Esophagus squamous epithelium (tissue), 5 donors: ENCODE results near the gene CNST. TPM values are rescaled to one million over a fixed set of nuclear protein-coding genes. Genes with fewer than 3 reads are reported as not detected.

Experiments
- DNase-seq: peaks from one replicate; lab custom pipeline; 2025; lab: John Stamatoyannopoulos, UW
- H3K27ac ChIP-seq, 4 donors: fragments of 200-600 bp; sonication (generic); one replicate each; pipeline ENCODE4 v1.5.1; 2016 to 2019; ENCODE audit warnings: mild to moderate bottlenecking in 1 of 4
- H3K27me3 ChIP-seq, 4 donors: fragments of 200-600 bp; sonication (generic); 1 replicate in 3 of 4; 2 replicates in 1 of 4; pipeline versions ENCODE4 v1.5.1 to v1.6.0; 2017 to 2021; ENCODE audit warnings: antibody characterized with exemption in 1 of 4
- H3K36me3 ChIP-seq, 3 donors: fragments of 200-600 bp; sonication (generic); one replicate each; pipeline ENCODE4 v1.5.1; 2016 to 2019
- H3K4me1 ChIP-seq, 3 donors: fragments of 200-600 bp; sonication (generic); one replicate each; pipeline ENCODE4 v1.5.1; 2017 to 2019
- H3K4me3 ChIP-seq, 4 donors: fragments of 200-600 bp; sonication (generic); 1 replicate in 3 of 4; 2 replicates in 1 of 4; pipeline ENCODE4 v1.5.1; 2016 to 2019; ENCODE audit warnings: mild to moderate bottlenecking in 2 of 4, moderate library complexity in 1 of 4
- H3K9me3 ChIP-seq, 3 donors: fragments of 200-600 bp; sonication (generic); one replicate each; pipeline ENCODE4 v1.5.1; 2016 to 2019
- POLR2A ChIP-seq, 4 donors: fragments of 450-650 bp; IDR thresholded peaks; one replicate each; pipeline ENCODE4 v1.6.1; 2017; ENCODE audit warnings: antibody characterized with exemption in 4 of 4, mild to moderate bottlenecking in 4 of 4, moderate library complexity in 3 of 4
- WGBS, 2 donors: methylation state at CpG; one replicate each; pipeline ENCODE4 v1.1.5; 2018; 5-methylcytosine and 5-hydroxymethylcytosine counted together
- intact Hi-C: fragments of 100-400 bp; cut with DNase I; formaldehyde crosslinking; loops from one replicate; pipeline ENCODE4 v1.15.0; 2022
- total RNA-seq, 4 donors: library from RNA; depleted of rRNA; stranded (reverse); fragments of >200 nt; gene quantifications; one replicate each; pipeline ENCODE4 v1.1.0, GENCODE V29; 2016
- TF ChIP-seq, protein P1 (sequence below), 6 experiments: fragments of 450-650 bp in 4 of 6; fragments of 200-600 bp in 2 of 6; sonication (generic) in 2 of 6; IDR thresholded peaks; one replicate each; pipeline ENCODE4 v1.5.1; 2016 to 2019; ENCODE audit warnings: antibody characterized with exemption in 6 of 6, mild to moderate bottlenecking in 4 of 6, moderate library complexity in 4 of 6
- donor health status: DM: yes; HTN: yes; CAD: no.

CNST gene
- total RNA-seq, 4 donors from 2014 or later: 7.5 to 31.5 (median 12.4) TPM

DNA sequence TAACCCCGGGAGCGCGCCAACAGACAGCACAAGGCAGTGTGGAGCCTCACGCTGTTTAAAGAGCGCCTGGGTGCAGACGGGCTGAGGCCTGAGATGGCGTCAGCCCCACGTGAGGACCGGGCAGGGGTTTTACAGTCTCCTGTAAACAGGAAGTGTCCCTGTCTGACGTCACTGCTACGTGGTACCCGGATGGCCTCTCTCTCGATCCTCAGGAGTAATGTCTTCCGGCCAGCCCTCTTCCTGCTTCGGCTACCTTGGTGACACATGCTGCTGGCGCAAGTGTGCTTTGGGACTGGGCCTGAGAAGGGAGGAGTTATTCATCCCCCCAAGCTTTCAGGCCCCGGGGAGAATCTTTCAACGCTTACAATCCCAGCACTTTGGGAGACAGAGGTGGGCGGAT, 41.2 kb downstream of the CNST start:
- TF ChIP-seq, protein P1, sequence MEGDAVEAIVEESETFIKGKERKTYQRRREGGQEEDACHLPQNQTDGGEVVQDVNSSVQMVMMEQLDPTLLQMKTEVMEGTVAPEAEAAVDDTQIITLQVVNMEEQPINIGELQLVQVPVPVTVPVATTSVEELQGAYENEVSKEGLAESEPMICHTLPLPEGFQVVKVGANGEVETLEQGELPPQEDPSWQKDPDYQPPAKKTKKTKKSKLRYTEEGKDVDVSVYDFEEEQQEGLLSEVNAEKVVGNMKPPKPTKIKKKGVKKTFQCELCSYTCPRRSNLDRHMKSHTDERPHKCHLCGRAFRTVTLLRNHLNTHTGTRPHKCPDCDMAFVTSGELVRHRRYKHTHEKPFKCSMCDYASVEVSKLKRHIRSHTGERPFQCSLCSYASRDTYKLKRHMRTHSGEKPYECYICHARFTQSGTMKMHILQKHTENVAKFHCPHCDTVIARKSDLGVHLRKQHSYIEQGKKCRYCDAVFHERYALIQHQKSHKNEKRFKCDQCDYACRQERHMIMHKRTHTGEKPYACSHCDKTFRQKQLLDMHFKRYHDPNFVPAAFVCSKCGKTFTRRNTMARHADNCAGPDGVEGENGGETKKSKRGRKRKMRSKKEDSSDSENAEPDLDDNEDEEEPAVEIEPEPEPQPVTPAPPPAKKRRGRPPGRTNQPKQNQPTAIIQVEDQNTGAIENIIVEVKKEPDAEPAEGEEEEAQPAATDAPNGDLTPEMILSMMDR (IDR thresholded peaks at IDR 0.05): no peak
- no peak for TF ChIP-seq POLR2A (IDR thresholded peaks at IDR 0.05)
- no peaks in the 10 kb centered on the region for H3K9me3 ChIP-seq
- intact Hi-C loops: no loop called here
- no peaks in the 10 kb centered on the region for H3K36me3 ChIP-seq
- H3K27ac ChIP-seq: peak overlapping the region in 3 of 4 donors; percentile 39 to 83 (median 71)
- H3K4me1 ChIP-seq: peaks cover 5 to 44% (median 17%) of the 10 kb centered on the region in 3 donors
- H3K4me3 ChIP-seq: no peak overlapping the region
- 87% methylated on average over 12 of the region's 19 CpGs; no CpG with 5 or more reads in 1 of the 2 donors for WGBS, 2 donors
- DNase-seq: no peak
- no peaks in the 10 kb centered on the region for H3K27me3 ChIP-seq

- no peaks in the 10 kb centered on the region for H3K9me3 ChIP-seq
- no peaks in the 10 kb centered on the region for H3K36me3 ChIP-seq
- 25 to 37% methylated on average over 18 of the region's 18 CpGs for WGBS, 2 donors
- H3K27me3 ChIP-seq: no peaks in the 10 kb centered on the region
- H3K4me3 ChIP-seq: no peak overlapping the region
- peak overlapping the region; percentile 68 to 83 (median 76) for H3K27ac ChIP-seq
- DNase-seq: peak; percentile 5
- intact Hi-C loops: no loop called here
- no peak for TF ChIP-seq POLR2A (IDR thresholded peaks at IDR 0.05)
- TF ChIP-seq, protein P1 (IDR thresholded peaks at IDR 0.05): peak in 5 of 6 experiments; percentile 3 to 42 (median 34)
- H3K4me1 ChIP-seq: peaks cover 5 to 54% (median 17%) of the 10 kb centered on the region in 3 donors
Observed at GRCh38 chr1:246608616-246609376, 42.5 kb downstream of the CNST start.

- TF ChIP-seq, protein P1 (IDR thresholded peaks at IDR 0.05): no peak
- no peak for TF ChIP-seq POLR2A (IDR thresholded peaks at IDR 0.05)
- Histone ChIP-seq H3K36me3 (no peaks in the 10 kb centered on the region), H3K27me3 (no peaks in the 10 kb centered on the region), H3K4me1 (peaks cover 5 to 54% (median 17%) of the 10 kb centered on the region in 3 donors), H3K4me3 (no peak overlapping the region), H3K27ac (peak overlapping the region; percentile 68 to 83 (median 76)), H3K9me3 (no peaks in the 10 kb centered on the region)
- DNase-seq: no peak
- 72 to 80% methylated on average over 4 of the region's 4 CpGs for WGBS, 2 donors
- intact Hi-C loops: no loop called here
Observed at GRCh38 chr1:246609632-246610031, 43.4 kb downstream of the CNST start.

- TF ChIP-seq, protein P1 (IDR thresholded peaks at IDR 0.05): no peak
- no peak for TF ChIP-seq POLR2A (IDR thresholded peaks at IDR 0.05)
- no peaks in the 10 kb centered on the region for H3K27me3 ChIP-seq
- intact Hi-C loops: no loop called here
- DNase-seq: no peak
- peak overlapping the region in 1 of 4 donors; percentile 18 for H3K27ac ChIP-seq
- H3K36me3 ChIP-seq: no peaks in the 10 kb centered on the region
- WGBS, 2 donors: 47 to 60% methylated on average over 5 to 6 of the region's 6 CpGs
- no peaks in the 10 kb centered on the region for H3K9me3 ChIP-seq
- peaks cover 5 to 68% (median 29%) of the 10 kb centered on the region in 3 donors for H3K4me1 ChIP-seq
- H3K4me3 ChIP-seq: no peak overlapping the region
Observed at GRCh38 chr1:246613096-246613758, 47.0 kb downstream of the CNST start.

DNA sequence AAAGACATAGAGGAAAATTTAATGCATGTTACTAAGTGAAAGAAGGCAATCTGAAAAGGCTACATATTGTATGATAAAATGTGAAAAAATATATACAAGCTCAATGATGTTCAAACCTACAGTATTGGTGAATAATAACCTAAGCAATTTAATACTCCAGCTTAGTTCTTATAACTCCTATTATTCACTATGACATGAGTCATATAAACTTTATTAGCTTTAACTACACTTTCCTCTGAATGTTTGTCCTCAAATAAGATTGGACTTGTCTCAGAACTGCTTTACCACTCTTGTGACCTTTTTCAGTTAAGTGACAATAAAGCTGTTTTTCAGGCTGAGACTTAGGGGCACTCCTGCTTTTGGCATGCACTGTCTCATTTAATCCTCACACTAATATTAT, 50.9 kb downstream of the CNST start:
- no peak for DNase-seq
- H3K4me1 ChIP-seq: peaks cover 0 to 39% (median 12%) of the 10 kb centered on the region in 3 donors
- peak overlapping the region; percentile 42 to 81 (median 78) for H3K27ac ChIP-seq
- peaks cover 0 to 12% (median 0%) of the 10 kb centered on the region in 3 donors for H3K36me3 ChIP-seq
- H3K27me3 ChIP-seq: no peaks in the 10 kb centered on the region
- no peaks in the 10 kb centered on the region for H3K9me3 ChIP-seq
- intact Hi-C loops: no loop called here
- H3K4me3 ChIP-seq: no peak overlapping the region
- no peak for TF ChIP-seq POLR2A (IDR thresholded peaks at IDR 0.05)
- TF ChIP-seq, protein P1 (IDR thresholded peaks at IDR 0.05): no peak
